Tibial nerve (tissue), 3 donors: ENCODE measurements around the gene OSTC.

Experiments
- POLR2A ChIP-seq, 2 donors: fragments of 450-650 bp; IDR thresholded peaks; one replicate each; pipeline ENCODE4 v1.6.1; 2017; ENCODE audit warnings: antibody characterized with exemption in 2 of 2, mild to moderate bottlenecking in 2 of 2, moderate library complexity in 2 of 2
- TF ChIP-seq, protein P1 (sequence below), 5 experiments: fragments of 200-600 bp in 3 of 5; fragments of 450-650 bp in 2 of 5; sonication (generic) in 3 of 5; IDR thresholded peaks; one replicate each; pipeline ENCODE4 v1.5.1; 2016 to 2019; ENCODE audit warnings: antibody characterized with exemption in 5 of 5, mild to moderate bottlenecking in 3 of 5, moderate library complexity in 2 of 5

GRCh38 chr4:108709722-108710121 is 59.3 kb downstream of the OSTC start:
- TF ChIP-seq, protein P1, sequence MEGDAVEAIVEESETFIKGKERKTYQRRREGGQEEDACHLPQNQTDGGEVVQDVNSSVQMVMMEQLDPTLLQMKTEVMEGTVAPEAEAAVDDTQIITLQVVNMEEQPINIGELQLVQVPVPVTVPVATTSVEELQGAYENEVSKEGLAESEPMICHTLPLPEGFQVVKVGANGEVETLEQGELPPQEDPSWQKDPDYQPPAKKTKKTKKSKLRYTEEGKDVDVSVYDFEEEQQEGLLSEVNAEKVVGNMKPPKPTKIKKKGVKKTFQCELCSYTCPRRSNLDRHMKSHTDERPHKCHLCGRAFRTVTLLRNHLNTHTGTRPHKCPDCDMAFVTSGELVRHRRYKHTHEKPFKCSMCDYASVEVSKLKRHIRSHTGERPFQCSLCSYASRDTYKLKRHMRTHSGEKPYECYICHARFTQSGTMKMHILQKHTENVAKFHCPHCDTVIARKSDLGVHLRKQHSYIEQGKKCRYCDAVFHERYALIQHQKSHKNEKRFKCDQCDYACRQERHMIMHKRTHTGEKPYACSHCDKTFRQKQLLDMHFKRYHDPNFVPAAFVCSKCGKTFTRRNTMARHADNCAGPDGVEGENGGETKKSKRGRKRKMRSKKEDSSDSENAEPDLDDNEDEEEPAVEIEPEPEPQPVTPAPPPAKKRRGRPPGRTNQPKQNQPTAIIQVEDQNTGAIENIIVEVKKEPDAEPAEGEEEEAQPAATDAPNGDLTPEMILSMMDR (IDR thresholded peaks at IDR 0.05): no peak
- TF ChIP-seq POLR2A (IDR thresholded peaks at IDR 0.05): no peak
